GM18508 (cell line): ENCODE measurements around the gene MT1G.
"Not testable (repeated sequence)": the region's sequence is repeated elsewhere in the genome, so short reads cannot be mapped to it uniquely, and the experiment has no call there.

ENCODE experiments used
- ATAC-seq: cut with Tn5 transposase; IDR thresholded peaks from one replicate; pipeline ENCODE4 v1.9.1; 2021; ENCODE audit warnings: moderate number of reproducible peaks; ENCODE audit not compliant: insufficient read depth, unreplicated experiment

The MT1G gene

GRCh38 chr16:56669005-56669839 is 1.4 kb upstream of the MT1G start, which contains the start of gene MT1H:
MT1H (plus strand) TSS chr16:56669814; CDS start chr16:56669885, 71 bp downstream.
- ATAC-seq = no peak

GRCh38 chr16:56665286-56666261 is 2.3 kb downstream of the MT1G start:
- ATAC-seq = not testable (repeated sequence)

GRCh38 chr16:56664506-56664905 is 3.4 kb downstream of the MT1G start:
- ATAC-seq = no peak

- ATAC-seq = no peak
Observed at GRCh38 chr16:56662357-56663354, 5.2 kb downstream of the MT1G start.

- ATAC-seq = no peak
Observed at GRCh38 chr16:56658327-56658875, 9.5 kb downstream of the MT1G start.

- no peak for ATAC-seq
Observed at GRCh38 chr16:56657555-56658326, 10.1 kb downstream of the MT1G start, which contains the start of gene MT1F. MT1F (plus strand) TSS chr16:56657959; CDS start chr16:56658059, 100 bp downstream.

GRCh38 chr16:56653218-56653617 is 14.6 kb downstream of the MT1G start:
- no peak for ATAC-seq

- ATAC-seq = no peak
Observed at GRCh38 chr16:56652600-56652999, 15.3 kb downstream of the MT1G start.

- no peak for ATAC-seq
Observed at GRCh38 chr16:56651586-56651985, 16.3 kb downstream of the MT1G start, which contains the start of gene MT1B. MT1B (plus strand) TSS chr16:56651886; CDS start chr16:56651954, 68 bp downstream.

- no peak for ATAC-seq
Observed at GRCh38 chr16:56649820-56650219, 18.0 kb downstream of the MT1G start.

GRCh38 chr16:56649271-56649670 is 18.6 kb downstream of the MT1G start:
- no peak for ATAC-seq

- no peak for ATAC-seq
Observed at GRCh38 chr16:56647641-56648431, 20.0 kb downstream of the MT1G start.

GRCh38 chr16:56645838-56646237 is 22.0 kb downstream of the MT1G start:
- no peak for ATAC-seq

GRCh38 chr16:56645311-56645710 is 22.6 kb downstream of the MT1G start:
- no peak for ATAC-seq

- no peak for ATAC-seq
Observed at GRCh38 chr16:56643833-56644232, 24.0 kb downstream of the MT1G start.

- ATAC-seq = no peak
Observed at GRCh38 chr16:56643080-56643778, 24.6 kb downstream of the MT1G start.

- no peak for ATAC-seq
Observed at GRCh38 chr16:56641166-56641565, 26.7 kb downstream of the MT1G start.
